Fibroblast of skin of left biceps (primary cell): ENCODE data around the gene PRDM16.
A peak's percentile ranks its signal among the peaks of the same experiment; 100 is the strongest.

Experiments
- DNase-seq, 2 experiments: peaks; one replicate each; pipeline ENCODE4 v3.0.0-alpha.2; 2013; ENCODE audit warnings: low read depth in 2 of 2

PRDM16 gene

GRCh38 chr1:3297756-3298155, 228.8 kb downstream of the PRDM16 start:
- DNase-seq = no peak

GRCh38 chr1:3298197-3298596, 229.2 kb downstream of the PRDM16 start:
- no peak for DNase-seq

GRCh38 chr1:3304246-3304645, 235.2 kb downstream of the PRDM16 start:
- no peak for DNase-seq

GRCh38 chr1:3304692-3305091, 235.7 kb downstream of the PRDM16 start:
- DNase-seq = no peak

- DNase-seq = no peak
These were observed 236.2 kb downstream of the PRDM16 start for GRCh38 chr1:3305156-3305555.

GRCh38 chr1:3306583-3307291, 237.7 kb downstream of the PRDM16 start:
- DNase-seq = peak; percentile 83

- no peak for DNase-seq
These were observed 238.4 kb downstream of the PRDM16 start for GRCh38 chr1:3307359-3307758.

GRCh38 chr1:3308053-3308452, 239.1 kb downstream of the PRDM16 start:
- no peak for DNase-seq

- no peak for DNase-seq
These were observed 241.9 kb downstream of the PRDM16 start for GRCh38 chr1:3310718-3311400.

GRCh38 chr1:3311711-3312110, 242.7 kb downstream of the PRDM16 start:
- no peak for DNase-seq

GRCh38 chr1:3312310-3312897, 243.4 kb downstream of the PRDM16 start:
- DNase-seq = no peak

GRCh38 chr1:3312898-3313575, 244.0 kb downstream of the PRDM16 start:
- DNase-seq = peak; percentile 91 to 92

- peak; percentile 73 to 80 for DNase-seq
These were observed 244.6 kb downstream of the PRDM16 start for GRCh38 chr1:3313576-3313950.

GRCh38 chr1:3314491-3315381, 245.7 kb downstream of the PRDM16 start:
- peak; percentile 46 to 50 for DNase-seq

GRCh38 chr1:3315399-3316339, 246.7 kb downstream of the PRDM16 start:
- no peak for DNase-seq

GRCh38 chr1:3316340-3316943, 247.4 kb downstream of the PRDM16 start:
- no peak for DNase-seq

GRCh38 chr1:3317456-3317855, 248.5 kb downstream of the PRDM16 start:
- DNase-seq = no peak

GRCh38 chr1:3318329-3318728, 249.3 kb downstream of the PRDM16 start:
- DNase-seq = no peak

- DNase-seq = no peak
These were observed 250.9 kb downstream of the PRDM16 start for GRCh38 chr1:3319874-3320245.
